Panc1 (cell line): ENCODE measurements around the gene ZNF765.

Experiments used
- POLR2AphosphoS5 ChIP-seq: IDR thresholded peaks from 2 replicates; pipeline ENCODE4 v1.6.1; 2012; ENCODE audit warnings: mild to moderate bottlenecking, low read depth, low read length, moderate library complexity
- SIN3A ChIP-seq: IDR thresholded peaks from 2 replicates; pipeline ENCODE4 v1.6.1; 2012; ENCODE audit warnings: low read depth, mild to moderate bottlenecking, low read length, moderate library complexity, borderline replicate concordance; ENCODE audit not compliant: insufficient read depth
- TCF7L2 ChIP-seq: IDR thresholded peaks from 2 replicates; pipeline ENCODE4 v1.6.1; 2011; ENCODE audit warnings: mild to moderate bottlenecking, low read depth, low read length, inconsistent platforms
- TF ChIP-seq, protein P1 (sequence below): fragments of 450-650 bp; IDR thresholded peaks from 2 replicates; pipeline ENCODE4 v1.5.1; 2017; ENCODE audit warnings: mild to moderate bottlenecking
- TF ChIP-seq, protein P2 (sequence below), 2 experiments: IDR thresholded peaks; 2 replicates each; pipeline ENCODE4 v1.6.1; 2011 to 2012; ENCODE audit warnings: low read depth in 2 of 2, control low read depth in 1 of 2, low read length in 1 of 2, mild to moderate bottlenecking in 1 of 2, moderate library complexity in 1 of 2; ENCODE audit not compliant: insufficient read depth in 1 of 2

DNA sequence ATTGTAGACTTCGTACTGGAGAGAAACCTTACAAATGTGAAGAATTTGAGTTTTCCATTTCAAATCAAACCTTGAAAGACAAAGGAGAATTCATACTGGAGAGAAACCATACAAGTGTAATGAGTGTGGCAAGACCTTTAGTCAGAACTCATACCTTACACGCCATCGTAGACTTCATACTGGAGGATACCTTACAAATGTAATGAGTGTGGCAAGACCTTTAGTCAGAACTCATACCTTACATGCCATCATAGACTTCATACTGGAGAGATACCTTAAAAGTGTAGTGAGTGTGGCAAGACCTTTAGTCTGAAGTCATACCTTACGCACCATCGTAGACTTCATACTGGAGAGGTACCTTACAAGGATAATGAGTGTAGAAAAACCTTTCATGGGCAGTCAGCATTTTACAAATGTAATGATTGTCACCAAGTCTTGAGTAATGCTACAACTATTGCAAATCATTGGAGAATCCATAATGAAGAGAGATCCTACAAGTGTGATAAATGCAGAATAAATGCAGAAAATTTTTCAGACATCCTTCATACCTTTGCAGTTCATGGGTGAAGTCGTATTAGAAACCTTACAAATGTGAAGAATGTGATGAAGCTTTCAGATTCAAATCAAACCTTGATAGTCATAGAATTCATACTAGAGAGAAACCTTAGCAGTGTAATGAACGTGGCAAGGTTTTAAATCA is 14.7 kb downstream of the ZNF765 start:
- TF ChIP-seq, protein P1, sequence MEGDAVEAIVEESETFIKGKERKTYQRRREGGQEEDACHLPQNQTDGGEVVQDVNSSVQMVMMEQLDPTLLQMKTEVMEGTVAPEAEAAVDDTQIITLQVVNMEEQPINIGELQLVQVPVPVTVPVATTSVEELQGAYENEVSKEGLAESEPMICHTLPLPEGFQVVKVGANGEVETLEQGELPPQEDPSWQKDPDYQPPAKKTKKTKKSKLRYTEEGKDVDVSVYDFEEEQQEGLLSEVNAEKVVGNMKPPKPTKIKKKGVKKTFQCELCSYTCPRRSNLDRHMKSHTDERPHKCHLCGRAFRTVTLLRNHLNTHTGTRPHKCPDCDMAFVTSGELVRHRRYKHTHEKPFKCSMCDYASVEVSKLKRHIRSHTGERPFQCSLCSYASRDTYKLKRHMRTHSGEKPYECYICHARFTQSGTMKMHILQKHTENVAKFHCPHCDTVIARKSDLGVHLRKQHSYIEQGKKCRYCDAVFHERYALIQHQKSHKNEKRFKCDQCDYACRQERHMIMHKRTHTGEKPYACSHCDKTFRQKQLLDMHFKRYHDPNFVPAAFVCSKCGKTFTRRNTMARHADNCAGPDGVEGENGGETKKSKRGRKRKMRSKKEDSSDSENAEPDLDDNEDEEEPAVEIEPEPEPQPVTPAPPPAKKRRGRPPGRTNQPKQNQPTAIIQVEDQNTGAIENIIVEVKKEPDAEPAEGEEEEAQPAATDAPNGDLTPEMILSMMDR, result no peak
- TF ChIP-seq TCF7L2, result no peak
- TF ChIP-seq, protein P2, sequence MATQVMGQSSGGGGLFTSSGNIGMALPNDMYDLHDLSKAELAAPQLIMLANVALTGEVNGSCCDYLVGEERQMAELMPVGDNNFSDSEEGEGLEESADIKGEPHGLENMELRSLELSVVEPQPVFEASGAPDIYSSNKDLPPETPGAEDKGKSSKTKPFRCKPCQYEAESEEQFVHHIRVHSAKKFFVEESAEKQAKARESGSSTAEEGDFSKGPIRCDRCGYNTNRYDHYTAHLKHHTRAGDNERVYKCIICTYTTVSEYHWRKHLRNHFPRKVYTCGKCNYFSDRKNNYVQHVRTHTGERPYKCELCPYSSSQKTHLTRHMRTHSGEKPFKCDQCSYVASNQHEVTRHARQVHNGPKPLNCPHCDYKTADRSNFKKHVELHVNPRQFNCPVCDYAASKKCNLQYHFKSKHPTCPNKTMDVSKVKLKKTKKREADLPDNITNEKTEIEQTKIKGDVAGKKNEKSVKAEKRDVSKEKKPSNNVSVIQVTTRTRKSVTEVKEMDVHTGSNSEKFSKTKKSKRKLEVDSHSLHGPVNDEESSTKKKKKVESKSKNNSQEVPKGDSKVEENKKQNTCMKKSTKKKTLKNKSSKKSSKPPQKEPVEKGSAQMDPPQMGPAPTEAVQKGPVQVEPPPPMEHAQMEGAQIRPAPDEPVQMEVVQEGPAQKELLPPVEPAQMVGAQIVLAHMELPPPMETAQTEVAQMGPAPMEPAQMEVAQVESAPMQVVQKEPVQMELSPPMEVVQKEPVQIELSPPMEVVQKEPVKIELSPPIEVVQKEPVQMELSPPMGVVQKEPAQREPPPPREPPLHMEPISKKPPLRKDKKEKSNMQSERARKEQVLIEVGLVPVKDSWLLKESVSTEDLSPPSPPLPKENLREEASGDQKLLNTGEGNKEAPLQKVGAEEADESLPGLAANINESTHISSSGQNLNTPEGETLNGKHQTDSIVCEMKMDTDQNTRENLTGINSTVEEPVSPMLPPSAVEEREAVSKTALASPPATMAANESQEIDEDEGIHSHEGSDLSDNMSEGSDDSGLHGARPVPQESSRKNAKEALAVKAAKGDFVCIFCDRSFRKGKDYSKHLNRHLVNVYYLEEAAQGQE (IDR thresholded peaks at IDR 0.05; ENCODE audit: insufficient read depth in 1 of 2, low read depth in 2 of 2, low read length in 1 of 2), result no peak
- TF ChIP-seq POLR2AphosphoS5, result no peak
- TF ChIP-seq SIN3A, result no peak
